ENCODE results near the gene AP1M2. TPM values are rescaled to one million over a fixed set of nuclear protein-coding genes. Genes with fewer than 3 reads are reported as not detected.
"Not testable (repeated sequence)": the region's sequence is repeated elsewhere in the genome, so short reads cannot be mapped to it uniquely, and the experiment has no call there.

Gene AP1M2
- total RNA-seq, 1 experiment from 2014 or later, result not detected

GRCh38 chr19:10532457-10532856 is 54.7 kb downstream of the AP1M2 start:
- Histone ChIP-seq H2AFZ (ENCODE audit: low read length) (no peak overlapping the region), H3K27ac (ENCODE audit: low read length) (no peak overlapping the region)
- no peak for DNase-seq

GRCh38 chr19:10526887-10527286 is 60.2 kb downstream of the AP1M2 start:
- H3K27ac ChIP-seq (ENCODE audit: low read length); H3K27me3 ChIP-seq (ENCODE audit: low read length); H4K20me1 ChIP-seq (ENCODE audit: insufficient read depth, low read depth, low read length); H3K36me3 ChIP-seq (ENCODE audit: insufficient read depth, low read length); H3K9me2 ChIP-seq (replicated peaks; ENCODE audit: insufficient read depth, low read length); H3K4me3 ChIP-seq (ENCODE audit: low read length); H3K4me1 ChIP-seq (ENCODE audit: low read length); H2AFZ ChIP-seq (ENCODE audit: low read length); H3K9ac ChIP-seq (ENCODE audit: low read length); H3K9me3 ChIP-seq (ENCODE audit: low read length); H3K79me2 ChIP-seq (ENCODE audit: low read length); H3K4me2 ChIP-seq (ENCODE audit: low read depth, low read length, poor library complexity, severe bottlenecking): not testable (repeated sequence)
- peak; percentile 14 for DNase-seq

More at GRCh38 chr19:10532457-10532856, 54.7 kb downstream of the AP1M2 start:
- no peaks in the 10 kb centered on the region for H3K9me3 ChIP-seq (ENCODE audit: low read length)
- H3K4me3 ChIP-seq (ENCODE audit: low read length), result no peak overlapping the region
- no peaks in the 10 kb centered on the region for H3K79me2 ChIP-seq (ENCODE audit: low read length)
- H4K20me1 ChIP-seq (ENCODE audit: insufficient read depth, low read depth, low read length), result no peaks in the 10 kb centered on the region
- H3K4me2 ChIP-seq (ENCODE audit: low read depth, low read length, poor library complexity, severe bottlenecking), result no peak overlapping the region
- H3K36me3 ChIP-seq (ENCODE audit: insufficient read depth, low read length), result no peaks in the 10 kb centered on the region
- no peak overlapping the region for H3K9ac ChIP-seq (ENCODE audit: low read length)
- no peaks in the 10 kb centered on the region for H3K4me1 ChIP-seq (ENCODE audit: low read length)
- H3K27me3 ChIP-seq (ENCODE audit: low read length), result no peaks in the 10 kb centered on the region
- H3K9me2 ChIP-seq (replicated peaks; ENCODE audit: insufficient read depth, low read length), result no peaks in the 10 kb centered on the region

- Histone ChIP-seq H3K4me2 (ENCODE audit: low read depth, low read length, poor library complexity, severe bottlenecking) (no peak overlapping the region), H3K27ac (ENCODE audit: low read length) (no peak overlapping the region), H3K36me3 (ENCODE audit: insufficient read depth, low read length) (no peaks in the 10 kb centered on the region), H3K4me3 (ENCODE audit: low read length) (no peak overlapping the region), H4K20me1 (ENCODE audit: insufficient read depth, low read depth, low read length) (no peaks in the 10 kb centered on the region), H3K27me3 (ENCODE audit: low read length) (no peaks in the 10 kb centered on the region), H3K4me1 (ENCODE audit: low read length) (no peaks in the 10 kb centered on the region), H2AFZ (ENCODE audit: low read length) (no peak overlapping the region), H3K9me2 (replicated peaks; ENCODE audit: insufficient read depth, low read length) (no peaks in the 10 kb centered on the region), H3K79me2 (ENCODE audit: low read length) (no peaks in the 10 kb centered on the region), H3K9me3 (ENCODE audit: low read length) (no peaks in the 10 kb centered on the region), H3K9ac (ENCODE audit: low read length) (no peak overlapping the region)
- no peak for DNase-seq
Measured at GRCh38 chr19:10525636-10526035, 61.5 kb downstream of the AP1M2 start.

DNA sequence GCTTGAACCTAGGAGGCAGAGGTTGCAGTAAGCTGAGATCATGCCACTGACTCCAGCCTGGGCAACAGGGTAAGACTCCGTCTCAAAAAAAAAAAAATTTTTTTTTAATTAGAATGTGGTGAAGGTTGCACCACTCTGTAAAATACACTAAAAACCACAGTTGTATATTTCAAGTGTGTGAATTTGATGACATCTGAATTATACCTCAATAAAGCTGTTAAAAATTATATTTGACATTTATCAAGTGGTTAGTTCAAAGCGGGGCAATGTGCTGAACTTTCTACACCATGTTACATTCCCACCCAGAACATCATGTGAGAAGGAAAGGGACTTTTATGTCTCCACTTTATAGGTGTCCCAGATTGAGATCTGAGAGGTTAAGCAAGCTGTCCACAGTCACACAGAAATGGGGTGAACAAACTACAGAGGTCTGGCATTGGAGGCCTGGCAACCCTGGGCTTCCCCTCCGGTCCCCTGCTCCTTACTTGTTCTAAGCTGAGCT is 63.9 kb downstream of the AP1M2 start:
- no peak overlapping the region for H2AFZ ChIP-seq (ENCODE audit: low read length)
- H3K27me3 ChIP-seq (ENCODE audit: low read length), result no peaks in the 10 kb centered on the region
- H3K9ac ChIP-seq (ENCODE audit: low read length), result no peak overlapping the region
- no peaks in the 10 kb centered on the region for H4K20me1 ChIP-seq (ENCODE audit: insufficient read depth, low read depth, low read length)
- no peak overlapping the region for H3K4me2 ChIP-seq (ENCODE audit: low read depth, low read length, poor library complexity, severe bottlenecking)
- H3K4me1 ChIP-seq (ENCODE audit: low read length), result no peaks in the 10 kb centered on the region
- no peaks in the 10 kb centered on the region for H3K9me3 ChIP-seq (ENCODE audit: low read length)
- H3K27ac ChIP-seq (ENCODE audit: low read length), result no peak overlapping the region
- no peak overlapping the region for H3K4me3 ChIP-seq (ENCODE audit: low read length)
- H3K36me3 ChIP-seq (ENCODE audit: insufficient read depth, low read length), result no peaks in the 10 kb centered on the region
- H3K79me2 ChIP-seq (ENCODE audit: low read length), result no peaks in the 10 kb centered on the region
- H3K9me2 ChIP-seq (replicated peaks; ENCODE audit: insufficient read depth, low read length), result no peaks in the 10 kb centered on the region
- DNase-seq, result peak; percentile 38

Small RNAs within 50 kb of the gene (small RNA-seq; reads per million reads assigned to genes)
- not detected for gene MIR1238
- gene RNU7-140P, result not detected

Other genes with a start within 250 kb of the AP1M2 start
- gene ICAM3, start 247.7 kb downstream of the AP1M2 start, total RNA-seq (2014; rRNA removed; shearing (Covaris generic); ENCODE audit: low replicate concordance), result 92.1 and 206 TPM in 2 replicates
- gene TYK2, start 206.7 kb downstream of the AP1M2 start, total RNA-seq (2014; rRNA removed; shearing (Covaris generic); ENCODE audit: low replicate concordance), result 108 and 158 TPM in 2 replicates
- 86.3 and 225 TPM in 2 replicates for gene CDC37, start 183.8 kb downstream of the AP1M2 start, total RNA-seq (2014; rRNA removed; shearing (Covaris generic); ENCODE audit: low replicate concordance)
- gene PDE4A, start 166.8 kb downstream of the AP1M2 start, total RNA-seq (2014; rRNA removed; shearing (Covaris generic); ENCODE audit: low replicate concordance), result 2.6 and 2.9 TPM in 2 replicates
- gene KEAP1, start 84.0 kb downstream of the AP1M2 start, total RNA-seq (2014; rRNA removed; shearing (Covaris generic); ENCODE audit: low replicate concordance), result 25.0 and 53.9 TPM in 2 replicates
- gene S1PR5, start 69.9 kb downstream of the AP1M2 start, total RNA-seq (2014; rRNA removed; shearing (Covaris generic); ENCODE audit: low replicate concordance), result not detected in 2 replicates
- gene ATG4D, start 43.4 kb downstream of the AP1M2 start, total RNA-seq (2014; rRNA removed; shearing (Covaris generic); ENCODE audit: low replicate concordance), result 7.0 and 15.2 TPM in 2 replicates
- gene KRI1, start 21.3 kb downstream of the AP1M2 start, total RNA-seq (2014; rRNA removed; shearing (Covaris generic); ENCODE audit: low replicate concordance), result 30.0 and 41.7 TPM in 2 replicates
- 2.3 and 3.7 TPM in 2 replicates for gene CDKN2D, start 18.3 kb downstream of the AP1M2 start, total RNA-seq (2014; rRNA removed; shearing (Covaris generic); ENCODE audit: low replicate concordance)
- gene SLC44A2, start 38.2 kb upstream of the AP1M2 start, total RNA-seq (2014; rRNA removed; shearing (Covaris generic); ENCODE audit: low replicate concordance), result 38.2 and 48.0 TPM in 2 replicates
- gene ILF3, start 67.0 kb upstream of the AP1M2 start, total RNA-seq (2014; rRNA removed; shearing (Covaris generic); ENCODE audit: low replicate concordance), result 113 and 194 TPM in 2 replicates
- gene QTRT1, start 114.1 kb upstream of the AP1M2 start, total RNA-seq (2014; rRNA removed; shearing (Covaris generic); ENCODE audit: low replicate concordance), result 28.2 and 44.4 TPM in 2 replicates
- 91.1 and 93.7 TPM in 2 replicates for gene DNM2, start 130.8 kb upstream of the AP1M2 start, total RNA-seq (2014; rRNA removed; shearing (Covaris generic); ENCODE audit: low replicate concordance)
- gene TMED1, start 248.9 kb upstream of the AP1M2 start, total RNA-seq (2014; rRNA removed; shearing (Covaris generic); ENCODE audit: low replicate concordance), result 10.2 and 24.4 TPM in 2 replicates

Measured in Karpas-422 (cell line).